ENCODE data around the gene ZNF684.

ZNF684 gene

DNA sequence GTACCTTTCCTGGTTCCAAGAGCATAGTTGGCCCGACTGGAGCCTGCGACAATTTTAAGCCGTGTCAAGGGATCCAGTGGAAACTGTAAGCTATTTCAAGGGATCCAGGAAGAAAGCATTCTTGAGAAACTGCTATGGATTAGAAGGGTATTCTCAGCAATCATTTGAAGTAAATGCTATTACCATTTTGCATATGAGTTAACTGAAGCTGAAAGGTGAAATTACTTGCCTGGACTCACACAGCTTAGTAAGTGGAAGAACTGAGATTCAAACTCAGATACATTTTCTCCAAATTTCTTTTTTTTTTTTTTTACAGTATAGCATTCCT is 589 bp downstream of the ZNF684 start:
- no peaks in the 10 kb centered on the region for H3K27me3 ChIP-seq (ENCODE audit: insufficient read depth, poor library complexity, severe bottlenecking)
- H3K27ac ChIP-seq (replicated peaks): peak overlapping the region; percentile 79
- no peak for DNase-seq (ENCODE audit: low read depth in 1 of 2, low spot score in 1 of 2)
- peak overlapping the region; percentile 63 for H3K4me3 ChIP-seq (replicated peaks; ENCODE audit: insufficient read depth, low read length)
- TF ChIP-seq, protein P1, sequence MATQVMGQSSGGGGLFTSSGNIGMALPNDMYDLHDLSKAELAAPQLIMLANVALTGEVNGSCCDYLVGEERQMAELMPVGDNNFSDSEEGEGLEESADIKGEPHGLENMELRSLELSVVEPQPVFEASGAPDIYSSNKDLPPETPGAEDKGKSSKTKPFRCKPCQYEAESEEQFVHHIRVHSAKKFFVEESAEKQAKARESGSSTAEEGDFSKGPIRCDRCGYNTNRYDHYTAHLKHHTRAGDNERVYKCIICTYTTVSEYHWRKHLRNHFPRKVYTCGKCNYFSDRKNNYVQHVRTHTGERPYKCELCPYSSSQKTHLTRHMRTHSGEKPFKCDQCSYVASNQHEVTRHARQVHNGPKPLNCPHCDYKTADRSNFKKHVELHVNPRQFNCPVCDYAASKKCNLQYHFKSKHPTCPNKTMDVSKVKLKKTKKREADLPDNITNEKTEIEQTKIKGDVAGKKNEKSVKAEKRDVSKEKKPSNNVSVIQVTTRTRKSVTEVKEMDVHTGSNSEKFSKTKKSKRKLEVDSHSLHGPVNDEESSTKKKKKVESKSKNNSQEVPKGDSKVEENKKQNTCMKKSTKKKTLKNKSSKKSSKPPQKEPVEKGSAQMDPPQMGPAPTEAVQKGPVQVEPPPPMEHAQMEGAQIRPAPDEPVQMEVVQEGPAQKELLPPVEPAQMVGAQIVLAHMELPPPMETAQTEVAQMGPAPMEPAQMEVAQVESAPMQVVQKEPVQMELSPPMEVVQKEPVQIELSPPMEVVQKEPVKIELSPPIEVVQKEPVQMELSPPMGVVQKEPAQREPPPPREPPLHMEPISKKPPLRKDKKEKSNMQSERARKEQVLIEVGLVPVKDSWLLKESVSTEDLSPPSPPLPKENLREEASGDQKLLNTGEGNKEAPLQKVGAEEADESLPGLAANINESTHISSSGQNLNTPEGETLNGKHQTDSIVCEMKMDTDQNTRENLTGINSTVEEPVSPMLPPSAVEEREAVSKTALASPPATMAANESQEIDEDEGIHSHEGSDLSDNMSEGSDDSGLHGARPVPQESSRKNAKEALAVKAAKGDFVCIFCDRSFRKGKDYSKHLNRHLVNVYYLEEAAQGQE (IDR thresholded peaks at IDR 0.05; ENCODE audit: insufficient replicate concordance, low read depth): no peak
- TF ChIP-seq SPI1 (IDR thresholded peaks at IDR 0.05; ENCODE audit: borderline replicate concordance, low read depth): no peak
- no peak for TF ChIP-seq GABPA (IDR thresholded peaks at IDR 0.05; ENCODE audit: low read depth)

DNA sequence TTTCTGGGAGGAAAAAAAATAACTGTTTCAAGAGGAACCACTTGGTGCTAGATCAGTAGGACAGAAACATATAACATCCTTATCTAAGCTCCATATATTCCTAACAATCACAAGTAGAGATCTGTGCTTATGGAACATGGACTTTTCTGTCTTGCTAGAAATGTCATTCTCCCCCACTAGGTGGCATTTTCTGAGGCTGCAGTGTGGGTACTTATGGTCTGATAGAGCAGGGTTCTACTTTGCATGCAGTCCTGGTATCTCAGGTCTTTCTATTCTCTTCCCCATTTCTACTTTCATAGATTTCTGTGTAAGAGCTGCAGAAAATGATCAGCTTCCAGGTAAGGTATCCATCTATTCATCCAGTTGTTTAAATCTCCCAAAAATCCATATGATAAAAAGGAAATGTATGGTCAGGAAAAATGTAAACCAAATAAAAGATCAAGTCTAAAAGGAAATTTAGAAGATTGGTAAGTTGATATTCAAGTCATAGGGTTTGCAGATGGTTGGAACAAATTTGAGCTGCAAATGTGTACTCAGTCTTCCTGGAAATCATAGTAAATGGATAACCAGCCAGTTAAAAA is 1.5 kb downstream of the ZNF684 start:
- TF ChIP-seq, protein P2, sequence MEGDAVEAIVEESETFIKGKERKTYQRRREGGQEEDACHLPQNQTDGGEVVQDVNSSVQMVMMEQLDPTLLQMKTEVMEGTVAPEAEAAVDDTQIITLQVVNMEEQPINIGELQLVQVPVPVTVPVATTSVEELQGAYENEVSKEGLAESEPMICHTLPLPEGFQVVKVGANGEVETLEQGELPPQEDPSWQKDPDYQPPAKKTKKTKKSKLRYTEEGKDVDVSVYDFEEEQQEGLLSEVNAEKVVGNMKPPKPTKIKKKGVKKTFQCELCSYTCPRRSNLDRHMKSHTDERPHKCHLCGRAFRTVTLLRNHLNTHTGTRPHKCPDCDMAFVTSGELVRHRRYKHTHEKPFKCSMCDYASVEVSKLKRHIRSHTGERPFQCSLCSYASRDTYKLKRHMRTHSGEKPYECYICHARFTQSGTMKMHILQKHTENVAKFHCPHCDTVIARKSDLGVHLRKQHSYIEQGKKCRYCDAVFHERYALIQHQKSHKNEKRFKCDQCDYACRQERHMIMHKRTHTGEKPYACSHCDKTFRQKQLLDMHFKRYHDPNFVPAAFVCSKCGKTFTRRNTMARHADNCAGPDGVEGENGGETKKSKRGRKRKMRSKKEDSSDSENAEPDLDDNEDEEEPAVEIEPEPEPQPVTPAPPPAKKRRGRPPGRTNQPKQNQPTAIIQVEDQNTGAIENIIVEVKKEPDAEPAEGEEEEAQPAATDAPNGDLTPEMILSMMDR (IDR thresholded peaks at IDR 0.05; ENCODE audit: insufficient read depth, low read length): peak; percentile 71
- no peak for TF ChIP-seq GABPA (IDR thresholded peaks at IDR 0.05; ENCODE audit: low read depth)
- TF ChIP-seq SPI1 (IDR thresholded peaks at IDR 0.05; ENCODE audit: borderline replicate concordance, low read depth): no peak; the same call in 1 of the 2 replicates
- TF ChIP-seq, protein P1 (IDR thresholded peaks at IDR 0.05; ENCODE audit: insufficient replicate concordance, low read depth): no peak
- H3K27ac ChIP-seq (replicated peaks): no peak overlapping the region
- H3K27me3 ChIP-seq (ENCODE audit: insufficient read depth, poor library complexity, severe bottlenecking): no peaks in the 10 kb centered on the region
- DNase-seq (ENCODE audit: low read depth in 1 of 2, low spot score in 1 of 2): peak; percentile 56 to 69
- H3K4me3 ChIP-seq (replicated peaks; ENCODE audit: insufficient read depth, low read length): no peak overlapping the region

DNA sequence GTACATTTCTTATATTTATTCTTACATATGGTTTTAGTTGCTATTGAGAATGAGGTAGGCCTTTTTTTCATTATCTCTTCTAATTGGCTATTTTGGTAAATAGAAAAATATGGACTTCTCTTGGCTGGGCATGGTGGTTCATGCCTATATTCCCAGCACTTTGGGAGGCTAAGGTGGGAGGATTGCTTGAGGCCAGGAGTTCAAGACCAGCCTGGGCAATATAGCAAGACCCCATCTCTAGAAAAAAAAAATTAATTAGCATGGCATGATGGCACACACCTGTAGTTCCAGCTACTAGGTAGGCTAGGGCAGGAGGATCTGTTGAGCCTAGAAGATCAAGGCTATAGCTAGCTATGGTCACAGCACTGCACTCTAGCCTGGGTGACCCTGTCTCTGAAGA is 3.2 kb downstream of the ZNF684 start:
- no peaks in the 10 kb centered on the region for H3K27me3 ChIP-seq (ENCODE audit: insufficient read depth, poor library complexity, severe bottlenecking)
- no peak for TF ChIP-seq POLR2AphosphoS5 (IDR thresholded peaks at IDR 0.05; ENCODE audit: low read depth)
- no peak for DNase-seq (ENCODE audit: low read depth in 1 of 2, low spot score in 1 of 2)
- H3K4me3 ChIP-seq (replicated peaks; ENCODE audit: insufficient read depth, low read length): no peak overlapping the region
- no peak overlapping the region for H3K27ac ChIP-seq (replicated peaks)

DNA sequence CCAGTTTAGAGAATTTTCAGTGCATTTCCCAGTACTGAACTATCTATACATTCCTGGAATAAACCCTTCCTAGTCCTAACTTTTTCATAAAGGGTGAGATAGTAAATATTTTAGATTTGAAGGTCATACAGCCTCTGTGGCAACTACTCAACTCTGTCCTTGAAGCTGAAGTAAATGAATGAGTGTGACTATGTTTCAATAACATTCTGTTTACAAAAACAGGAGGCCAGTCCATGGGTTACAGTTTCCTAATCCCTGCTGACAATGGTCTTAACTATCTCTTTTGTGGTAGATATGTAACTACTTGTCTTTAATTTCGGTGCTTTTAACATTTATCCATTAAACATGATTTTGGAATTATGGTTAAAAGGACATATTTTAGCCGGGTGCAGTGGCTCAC is 4.3 kb downstream of the ZNF684 start:
- TF ChIP-seq SPI1 (IDR thresholded peaks at IDR 0.05; ENCODE audit: borderline replicate concordance, low read depth) (no peak), POLR2AphosphoS5 (IDR thresholded peaks at IDR 0.05; ENCODE audit: low read depth) (no peak), GABPA (IDR thresholded peaks at IDR 0.05; ENCODE audit: low read depth) (no peak)
- TF ChIP-seq, protein P1 (IDR thresholded peaks at IDR 0.05; ENCODE audit: insufficient replicate concordance, low read depth): no peak
- TF ChIP-seq, protein P2 (IDR thresholded peaks at IDR 0.05; ENCODE audit: insufficient read depth, low read length): no peak
- no peak overlapping the region for H3K27ac ChIP-seq (replicated peaks)
- no peak overlapping the region for H3K4me3 ChIP-seq (replicated peaks; ENCODE audit: insufficient read depth, low read length)
- no peak for DNase-seq (ENCODE audit: low read depth in 1 of 2, low spot score in 1 of 2)
- H3K27me3 ChIP-seq (ENCODE audit: insufficient read depth, poor library complexity, severe bottlenecking): no peaks in the 10 kb centered on the region

Measured in HL-60 (cell line).